Fibroblast of villous mesenchyme (primary cell): ENCODE measurements around the gene SPATS2. TPM values are rescaled to one million over a fixed set of nuclear protein-coding genes. Genes with fewer than 3 reads are reported as not detected.
A peak's percentile ranks its signal among the peaks of the same experiment; 100 is the strongest.
"Not testable (repeated sequence)": the region's sequence is repeated elsewhere in the genome, so short reads cannot be mapped to it uniquely, and the experiment has no call there.

Source experiments
- DNase-seq: peaks from one replicate; pipeline ENCODE4 v3.0.0-alpha.2; 2010; ENCODE audit warnings: low read depth
- H3K4me3 ChIP-seq: 2 replicates; pipeline ENCODE4 v1.5.1; 2011; ENCODE audit warnings: low read depth, mild to moderate bottlenecking, low read length
- CTCF ChIP-seq: IDR thresholded peaks from 2 replicates; pipeline ENCODE4 v1.5.1; 2012; ENCODE audit warnings: low read depth, mild to moderate bottlenecking, low read length; ENCODE audit not compliant: insufficient read depth
- total RNA-seq: library from RNA; depleted of rRNA; stranded (reverse); fragments of >200 nt; gene quantifications from 2 replicates; pipeline ENCODE4 v1.2.3, GENCODE V29; 2012

SPATS2 gene
- 30.6 and 32.4 TPM in 2 replicates for total RNA-seq

- peak within 1 kb of the TSS; percentile 71 for H3K4me3 ChIP-seq
- TF ChIP-seq CTCF: no peak
- no peak for DNase-seq
Measured at GRCh38 chr12:49367381-49368239, at the start of gene SPATS2. TSS of gene SPATS2 (plus strand) at chr12:49367462. CDS start at chr12:49461013, 93,551 bp downstream.

- H3K4me3 ChIP-seq, DNase-seq: not testable (repeated sequence)
Measured at GRCh38 chr12:49320411-49321103, 46.7 kb upstream of the SPATS2 start.

GRCh38 chr12:49322367-49322707 lies 44.9 kb upstream of the SPATS2 start:
- no peak for TF ChIP-seq CTCF
- no peak for DNase-seq
- peak overlapping the region; percentile 84 for H3K4me3 ChIP-seq

- DNase-seq: peak; percentile 98
- H3K4me3 ChIP-seq: peak within 1 kb of the TSS; percentile 84
Measured at GRCh38 chr12:49322708-49323523, 44.3 kb upstream of the SPATS2 start, which contains the start of gene TROAP. TSS of gene TROAP (plus strand) at chr12:49323255. CDS start at chr12:49323609, 354 bp downstream.

GRCh38 chr12:49323524-49324097 lies 43.7 kb upstream of the SPATS2 start:
- no peak for DNase-seq
- no peak for TF ChIP-seq CTCF
- peak overlapping the region; percentile 84 for H3K4me3 ChIP-seq

More at GRCh38 chr12:49322708-49323523, 44.3 kb upstream of the SPATS2 start, which contains the start of gene TROAP:
- no peak for TF ChIP-seq CTCF

- no peak for TF ChIP-seq CTCF
- no peak for DNase-seq
- H3K4me3 ChIP-seq: no peak overlapping the region
Measured at GRCh38 chr12:49325606-49326005, 41.7 kb upstream of the SPATS2 start.
